ENCODE data around the gene GMCL1.

GRCh38 chr2:69791045-69791444 is 38.4 kb upstream of the GMCL1 start:
- TF ChIP-seq CTCF (conservative IDR thresholded peaks at IDR 0.05; ENCODE audit: low read depth, low read length) = no peak
- no peak for TF ChIP-seq EZH2 (IDR thresholded peaks at IDR 0.05; ENCODE audit: borderline replicate concordance, low read depth, low read length, poor library complexity, severe bottlenecking)
